Measurements from ENCODE around the gene SETX. TPM values are rescaled to one million over a fixed set of nuclear protein-coding genes. Genes with fewer than 3 reads are reported as not detected.
"Not testable (repeated sequence)": the region's sequence is repeated elsewhere in the genome, so short reads cannot be mapped to it uniquely, and the experiment has no call there.

The SETX gene
- total RNA-seq, 1 donor from 2014 or later, result 78.2 TPM

- no peak for DNase-seq
Observed at GRCh38 chr9:132287256-132287760, 67.5 kb downstream of the SETX start.

- DNase-seq, result no peak
Observed at GRCh38 chr9:132283863-132284262, 70.9 kb downstream of the SETX start.

- DNase-seq, result no peak
Observed at GRCh38 chr9:132283165-132283564, 71.6 kb downstream of the SETX start.

- DNase-seq, result no peak
Observed at GRCh38 chr9:132274861-132275260, 79.9 kb downstream of the SETX start.

GRCh38 chr9:132269704-132270516 lies 84.9 kb downstream of the SETX start:
- not testable (repeated sequence) for DNase-seq

GRCh38 chr9:132268725-132269352 lies 85.9 kb downstream of the SETX start:
- peak; percentile 81 for DNase-seq

GRCh38 chr9:132267660-132268059 lies 87.1 kb downstream of the SETX start:
- DNase-seq, result no peak

GRCh38 chr9:132266017-132266416 lies 88.8 kb downstream of the SETX start:
- no peak for DNase-seq

- no peak for DNase-seq
Observed at GRCh38 chr9:132260846-132261245, 93.9 kb downstream of the SETX start.

GRCh38 chr9:132250324-132251262 lies 104.2 kb downstream of the SETX start:
- no peak for DNase-seq

- no peak for DNase-seq
Observed at GRCh38 chr9:132249690-132250089, 105.1 kb downstream of the SETX start.

- no peak for DNase-seq
Observed at GRCh38 chr9:132249123-132249522, 105.7 kb downstream of the SETX start.

- DNase-seq, result no peak
Observed at GRCh38 chr9:132247942-132248341, 106.8 kb downstream of the SETX start.

GRCh38 chr9:132245465-132245864 lies 109.3 kb downstream of the SETX start:
- no peak for DNase-seq

- no peak for DNase-seq
Observed at GRCh38 chr9:132244582-132245455, 110.0 kb downstream of the SETX start.

GRCh38 chr9:132243156-132244074 lies 111.4 kb downstream of the SETX start:
- no peak for DNase-seq

GRCh38 chr9:132242621-132243155 lies 112.1 kb downstream of the SETX start:
- DNase-seq, result no peak

- peak; percentile 35 for DNase-seq
Observed at GRCh38 chr9:132241840-132242620, 112.8 kb downstream of the SETX start.

- no peak for DNase-seq
Observed at GRCh38 chr9:132241483-132241839, 113.3 kb downstream of the SETX start.
